SH-SY5Y (cell line): ENCODE data around the gene GTSE1.

Source experiments
- GATA2 ChIP-seq: IDR thresholded peaks from 2 replicates; pipeline ENCODE4 v1.6.1; 2011; ENCODE audit warnings: mild to moderate bottlenecking, low read depth, low read length
- GATA3 ChIP-seq: IDR thresholded peaks from 2 replicates; pipeline ENCODE4 v1.6.1; 2011; ENCODE audit warnings: low read depth, mild to moderate bottlenecking, low read length, moderate library complexity

DNA sequence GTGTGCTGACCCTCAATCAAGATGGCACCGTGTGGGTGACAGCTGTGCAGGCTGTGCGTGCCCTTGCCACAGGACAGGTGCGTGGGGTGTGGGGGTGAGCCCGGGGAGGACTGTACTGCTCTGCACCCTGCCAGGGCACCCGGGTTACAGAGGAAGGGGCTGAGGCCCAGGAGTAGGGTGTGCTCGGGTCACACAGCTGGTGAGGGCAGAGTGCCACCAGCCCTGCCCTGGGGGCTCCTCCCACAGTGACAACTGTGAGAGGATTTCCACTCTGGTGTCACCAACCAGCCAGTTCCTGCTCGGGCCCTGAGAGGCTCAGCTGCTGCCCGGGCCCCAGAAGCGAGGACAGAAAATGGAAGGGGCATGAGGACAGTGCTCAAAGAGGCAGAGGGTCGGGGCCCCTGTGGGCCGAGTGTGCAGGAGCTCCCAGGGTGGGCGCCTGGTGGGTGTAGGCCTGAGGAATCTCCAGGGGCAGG lies 59.4 kb downstream of the GTSE1 start:
- no peak for TF ChIP-seq GATA3
- no peak for TF ChIP-seq GATA2
